Adipose tissue (tissue), 3 donors: ENCODE data around the gene SLC7A7. TPM values are rescaled to one million over a fixed set of nuclear protein-coding genes. Genes with fewer than 3 reads are reported as not detected.
"Not testable (repeated sequence)": the region's sequence is repeated elsewhere in the genome, so short reads cannot be mapped to it uniquely, and the experiment has no call there.

Experiments used
- H3K27ac ChIP-seq: one replicate; pipeline ENCODE4 v1.5.1; 2013; ENCODE audit warnings: low read depth, low read length
- WGBS, 3 donors: extraction: QIAGEN DNeasy Blood & Tissue Kit; methylation state at CpG; one replicate each; pipeline ENCODE4 v1.1.7; 2013; 5-methylcytosine and 5-hydroxymethylcytosine counted together
- polyA plus RNA-seq, 3 donors: library from polyadenylated mRNA; stranded (reverse); fragments of 200-250 nt; gene quantifications; one replicate each; pipeline ENCODE4 v1.2.3, GENCODE V29; 2013
- donor health status: healthy with polysubstance abuse.
- donor health status: Bipolar disorder and iron deficiency.
- donor health status: healthy.

SLC7A7 gene
- polyA plus RNA-seq, 3 donors, result 3.7 to 15.2 (median 12.1) TPM

DNA sequence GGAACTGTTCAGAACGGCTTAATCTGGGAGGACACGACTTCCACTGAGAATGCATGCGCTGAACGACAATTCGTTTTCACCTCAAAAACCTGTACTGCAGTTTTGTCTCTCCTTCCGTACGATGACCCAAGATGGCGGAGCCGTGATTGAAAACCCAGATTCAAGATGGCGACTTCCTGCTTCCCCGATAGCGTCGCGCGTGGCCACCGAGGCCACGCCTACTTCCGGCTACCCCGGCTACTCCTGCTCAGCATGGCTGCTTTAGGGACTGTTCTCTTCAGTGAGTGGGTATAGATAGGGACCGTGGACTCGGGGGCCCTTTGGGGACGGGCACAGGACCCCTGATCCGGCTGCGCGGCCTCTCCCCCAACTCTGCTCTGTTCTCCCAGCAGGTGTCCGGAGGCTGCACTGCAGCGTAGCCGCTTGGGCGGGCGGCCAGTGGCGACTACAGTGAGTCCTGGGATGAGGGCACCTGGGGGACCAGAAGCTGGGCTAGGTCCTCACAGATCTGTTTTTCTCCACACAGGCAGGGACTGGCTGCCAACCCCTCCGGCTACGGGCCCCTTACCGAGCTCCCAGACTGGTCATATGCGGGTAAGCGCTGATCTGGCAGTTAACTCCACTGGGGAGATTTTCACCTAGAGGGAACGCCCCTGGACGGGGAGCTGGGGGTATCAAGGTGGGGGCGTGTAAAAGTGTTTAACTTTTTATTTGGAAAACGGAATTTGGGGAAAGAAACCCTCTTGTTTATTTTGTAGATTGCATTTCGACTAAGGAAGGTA is 14.6 kb upstream of the SLC7A7 start, which contains the start of gene MRPL52:
Gene MRPL52 (plus strand): TSS at position 227 of the 782 bp plus-strand sequence. CDS start 26 bp downstream, at position 253.
- no peak within 1 kb of the TSS for H3K27ac ChIP-seq
- 0 to 1% (median 1%) methylated on average over 41 of the region's 41 CpGs for WGBS, 3 donors

DNA sequence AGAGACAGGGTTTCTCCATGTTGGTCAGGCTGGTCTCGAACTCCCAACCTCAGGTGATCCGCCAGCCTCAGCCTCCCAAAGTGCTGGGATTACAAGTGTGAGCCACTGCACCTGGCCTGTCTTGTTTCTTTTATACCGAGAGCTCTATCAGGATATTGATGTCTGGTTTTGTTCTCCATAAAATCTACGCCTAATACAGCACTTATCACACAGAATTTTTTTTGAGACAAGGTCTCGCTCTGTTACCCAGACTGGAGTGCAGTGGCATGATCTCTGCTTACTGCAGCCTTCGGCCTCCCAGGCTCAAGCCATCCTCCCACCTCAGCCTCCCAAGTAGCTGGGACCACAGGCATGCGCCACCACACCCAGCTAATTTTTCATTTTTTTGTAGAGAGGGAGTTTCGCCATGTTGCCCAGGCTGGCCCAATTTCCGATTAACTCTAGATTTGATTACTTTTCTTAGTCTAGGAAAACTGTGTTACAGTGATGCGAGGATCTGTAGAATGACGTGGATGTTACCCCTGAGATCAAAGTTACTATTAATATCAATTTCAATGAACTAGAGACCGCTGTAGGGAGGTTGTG is 13.9 kb upstream of the SLC7A7 start:
- not testable (repeated sequence) for H3K27ac ChIP-seq
- 77 to 80% (median 78%) methylated on average over 12 of the region's 12 CpGs for WGBS, 3 donors

DNA sequence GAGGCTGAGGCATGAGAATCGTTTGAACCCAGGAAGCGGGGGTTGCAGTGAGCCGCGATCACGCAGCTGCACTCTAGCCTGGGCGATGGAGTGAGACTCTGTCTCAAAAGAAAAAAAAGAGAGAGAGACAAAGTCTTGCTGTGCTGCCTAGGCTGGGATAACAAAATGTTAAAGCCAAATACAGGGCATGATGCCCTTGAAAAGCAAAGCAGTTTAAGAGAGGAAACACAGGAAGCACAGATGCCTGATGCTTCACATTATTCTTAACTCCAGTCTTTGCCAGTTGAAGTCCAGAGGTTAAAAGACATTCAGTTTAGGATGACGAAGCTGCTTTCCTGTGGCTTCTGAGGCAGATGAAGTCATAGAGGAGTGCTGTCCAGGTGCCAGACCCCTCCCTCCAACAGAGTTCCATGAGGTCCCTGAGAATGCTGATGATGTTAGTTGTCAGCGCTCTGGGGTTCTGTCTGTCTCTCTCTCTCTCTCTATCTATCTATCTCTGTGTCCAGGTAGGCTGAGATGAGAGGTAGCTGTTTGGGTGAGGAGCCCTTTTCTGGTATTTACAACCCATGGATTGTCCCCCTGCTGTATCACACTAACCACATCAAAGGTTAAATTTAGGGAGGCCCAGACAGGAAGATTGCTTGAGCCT is 9.6 kb upstream of the SLC7A7 start:
- H3K27ac ChIP-seq, result no peak overlapping the region
- WGBS, 3 donors, result 39 to 63% (median 40%) methylated on average over 8 of the region's 8 CpGs

DNA sequence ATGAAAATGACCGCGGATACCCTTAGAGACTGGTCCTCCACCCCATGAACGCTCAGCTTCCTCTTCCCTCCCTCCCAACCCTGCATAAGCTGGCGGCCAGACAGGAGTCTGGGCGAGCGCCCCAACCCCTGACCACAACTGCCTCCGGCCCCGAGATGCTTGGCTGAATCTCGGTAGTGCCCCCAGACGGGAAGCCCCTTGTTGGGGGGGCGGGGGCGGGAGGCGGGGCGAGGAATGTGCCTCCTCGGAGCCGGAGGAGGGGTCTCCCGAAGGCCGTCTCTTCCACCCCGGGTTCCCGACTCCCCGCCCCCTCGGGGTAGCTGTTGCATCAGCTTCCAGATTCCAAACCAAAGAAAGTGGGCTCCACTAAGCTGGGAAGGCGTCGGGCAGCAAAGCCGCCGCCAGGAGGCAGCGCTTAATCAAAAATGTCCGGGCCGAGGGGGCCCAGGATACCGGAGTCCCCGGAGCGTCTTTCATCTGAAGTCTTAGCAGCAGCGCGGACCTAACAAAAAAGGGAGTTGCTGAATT is 7.4 kb upstream of the SLC7A7 start:
- 0 to 3% (median 1%) methylated on average over 29 to 34 of the region's 34 CpGs for WGBS, 3 donors
- H3K27ac ChIP-seq, result no peak overlapping the region

DNA sequence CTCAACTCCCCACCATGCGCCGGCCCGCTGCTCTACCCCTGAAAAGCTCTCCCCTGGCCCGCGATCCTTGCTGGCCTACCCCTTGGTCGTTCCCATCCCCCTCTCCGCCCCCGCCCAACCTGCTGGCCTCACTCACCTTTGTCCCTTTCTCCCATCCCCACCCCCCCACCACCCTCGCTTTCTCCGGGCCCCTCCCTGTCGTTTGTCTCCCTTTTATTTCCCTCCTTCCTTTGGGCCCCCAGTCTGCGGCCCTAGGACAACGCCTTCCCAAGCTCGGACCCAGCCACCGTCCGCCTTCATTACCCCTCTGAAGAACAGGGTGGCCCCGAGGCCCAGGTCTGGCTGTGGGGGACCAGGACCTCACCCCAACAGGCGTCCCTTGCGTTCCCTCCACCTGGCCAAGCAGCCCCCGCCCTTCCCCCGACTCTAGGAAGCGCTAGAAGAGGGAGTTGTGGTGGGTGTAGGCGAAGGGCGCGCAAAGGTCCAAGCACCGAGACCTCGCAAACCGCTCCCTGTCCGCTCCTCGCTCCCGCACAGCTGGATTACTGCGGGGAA is 6.9 kb upstream of the SLC7A7 start:
- WGBS, 3 donors, result 55 to 66% (median 61%) methylated on average over 27 to 32 of the region's 32 CpGs
- H3K27ac ChIP-seq, result no peak overlapping the region

DNA sequence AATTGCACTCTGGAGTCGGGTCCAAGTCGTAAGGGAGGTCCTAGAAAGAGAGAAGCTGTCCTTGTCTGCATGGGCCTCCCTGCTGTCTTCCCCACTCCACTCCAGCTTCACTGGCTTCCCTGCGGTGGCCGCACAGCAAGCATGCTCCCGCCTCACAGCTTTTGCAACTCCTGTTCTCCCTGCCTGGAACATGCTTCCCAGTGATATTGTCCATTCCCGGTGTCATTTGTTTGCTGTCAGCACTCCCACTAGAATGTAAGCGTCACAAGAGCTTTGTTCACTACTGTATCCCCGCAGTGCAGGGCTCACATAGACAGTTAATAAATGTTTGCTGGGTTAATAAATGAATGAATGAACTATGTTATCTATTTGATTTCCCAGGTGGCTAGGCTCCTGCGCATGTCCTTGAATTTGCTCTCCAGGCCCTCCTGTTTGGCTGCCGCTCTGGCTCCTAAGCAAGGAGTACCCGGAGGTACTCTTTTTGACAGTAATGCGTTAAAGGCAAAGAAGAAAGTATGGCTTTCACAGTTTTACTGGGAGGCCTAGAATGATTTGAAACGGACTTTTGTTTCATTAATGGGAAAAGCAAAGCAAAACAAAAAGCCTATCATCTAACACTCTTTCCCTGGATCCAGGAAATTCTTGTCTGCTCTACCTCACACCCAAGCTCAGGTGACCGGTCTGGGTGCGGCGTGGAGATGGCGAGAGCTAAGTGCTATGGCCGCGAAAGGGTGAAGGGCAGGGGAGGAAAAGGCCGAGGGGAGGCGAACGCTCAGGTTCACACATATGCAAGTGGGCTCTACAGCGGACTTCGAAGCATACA is 6.2 kb upstream of the SLC7A7 start:
- 38 to 81% (median 78%) methylated on average over 24 of the region's 24 CpGs for WGBS, 3 donors
- no peak overlapping the region for H3K27ac ChIP-seq

- no peak overlapping the region for H3K27ac ChIP-seq
These were observed 5.5 kb upstream of the SLC7A7 start for GRCh38 chr14:22820731-22821130.

DNA sequence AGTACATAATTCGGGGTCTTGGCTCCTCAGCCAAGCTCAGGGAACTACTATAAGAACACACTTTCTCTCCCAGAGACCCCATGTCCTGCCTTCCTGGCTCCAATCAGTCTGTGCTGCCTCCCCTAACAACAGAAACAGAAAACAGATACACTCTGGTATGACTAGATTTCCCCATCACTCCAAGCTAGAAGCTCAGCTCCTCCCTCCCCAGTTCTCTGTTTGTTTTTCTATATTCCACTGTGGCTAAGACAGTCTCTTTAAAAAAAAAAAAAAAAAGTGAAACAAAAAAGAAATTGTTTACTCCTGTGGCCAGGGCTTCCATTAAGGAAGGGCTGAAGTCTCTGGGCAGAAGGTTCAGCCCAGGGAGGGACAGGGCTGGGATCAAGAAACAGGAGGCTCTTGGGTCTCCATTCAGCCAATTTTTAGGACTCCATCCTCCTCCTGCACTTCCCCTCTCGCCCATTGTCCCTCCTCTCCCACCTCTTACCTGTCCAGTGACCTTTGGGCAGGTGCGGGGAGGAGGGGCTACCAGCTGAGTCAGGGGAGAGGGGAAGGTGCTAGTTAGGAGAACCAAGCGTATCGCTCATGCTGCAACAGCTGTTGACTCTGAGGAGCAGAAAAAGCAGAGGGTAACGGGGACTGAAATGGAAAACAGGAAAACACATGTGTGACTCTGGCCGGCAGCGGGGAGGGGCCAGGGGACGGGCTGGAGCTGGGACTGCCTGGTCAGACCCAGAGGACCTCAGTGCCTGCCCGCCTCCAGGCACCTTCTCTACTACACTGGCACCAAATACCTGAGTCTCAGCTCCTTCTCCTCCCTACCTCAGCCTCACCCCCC is 4.1 kb upstream of the SLC7A7 start:
- H3K27ac ChIP-seq, result no peak overlapping the region
- 10 to 27% (median 20%) methylated on average over 10 of the region's 10 CpGs for WGBS, 3 donors

More at GRCh38 chr14:22820731-22821130, 5.5 kb upstream of the SLC7A7 start:
- 70 to 94% (median 84%) methylated on average over 1 of the region's 1 CpG for WGBS, 3 donors

GRCh38 chr14:22814373-22814772 is 862 bp downstream of the SLC7A7 start:
- 86 to 91% (median 86%) methylated on average over 7 of the region's 7 CpGs for WGBS, 3 donors
- no peak overlapping the region for H3K27ac ChIP-seq

DNA sequence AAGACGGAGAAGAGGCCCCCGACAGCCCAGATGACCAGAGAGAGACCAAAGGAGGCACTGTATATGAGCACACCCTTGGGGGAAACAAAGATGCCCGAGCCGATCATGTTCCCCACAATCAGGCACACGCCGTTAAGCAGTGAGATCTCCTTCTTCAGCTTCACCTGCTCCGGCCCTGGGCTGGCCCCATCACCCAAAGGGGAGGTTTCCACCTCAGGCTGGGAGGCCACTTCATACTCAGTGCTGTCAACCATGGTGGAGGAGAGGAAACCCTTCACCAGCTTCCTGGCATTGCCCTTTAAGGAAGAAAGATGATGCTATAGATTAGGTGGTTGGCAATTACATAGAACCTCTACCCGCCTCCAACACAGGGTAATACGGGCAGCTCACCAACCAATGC is 2.1 kb downstream of the SLC7A7 start:
- 79 to 88% (median 84%) methylated on average over 9 of the region's 9 CpGs for WGBS, 3 donors

GRCh38 chr14:22812744-22813143 is 2.5 kb downstream of the SLC7A7 start:
- 84 to 93% (median 91%) methylated on average over 4 of the region's 4 CpGs for WGBS, 3 donors
- no peak overlapping the region for H3K27ac ChIP-seq

More for the DNA sequence above, 2.1 kb downstream of the SLC7A7 start:
- H3K27ac ChIP-seq, result no peak overlapping the region

DNA sequence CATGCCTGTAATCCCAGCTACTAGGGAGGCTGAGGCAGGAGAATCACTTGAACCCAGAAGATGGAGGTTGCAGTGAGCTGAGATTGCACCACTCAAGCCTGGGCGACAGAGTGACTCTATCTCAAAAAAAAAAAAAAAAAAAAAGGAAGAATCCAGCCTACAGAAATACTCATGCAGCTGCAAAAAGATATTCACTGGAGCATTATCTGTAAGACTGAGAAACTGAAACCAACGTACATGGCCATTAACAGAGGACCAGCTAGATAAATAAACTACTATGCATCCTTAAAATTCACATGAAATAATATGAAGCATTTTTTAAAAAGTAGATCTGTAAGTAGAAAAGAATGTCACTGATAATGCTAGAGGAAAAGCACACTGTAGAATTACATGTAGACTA is 3.5 kb downstream of the SLC7A7 start:
- H3K27ac ChIP-seq, result no peak overlapping the region
- 41 to 74% (median 51%) methylated on average over 2 of the region's 2 CpGs for WGBS, 3 donors

DNA sequence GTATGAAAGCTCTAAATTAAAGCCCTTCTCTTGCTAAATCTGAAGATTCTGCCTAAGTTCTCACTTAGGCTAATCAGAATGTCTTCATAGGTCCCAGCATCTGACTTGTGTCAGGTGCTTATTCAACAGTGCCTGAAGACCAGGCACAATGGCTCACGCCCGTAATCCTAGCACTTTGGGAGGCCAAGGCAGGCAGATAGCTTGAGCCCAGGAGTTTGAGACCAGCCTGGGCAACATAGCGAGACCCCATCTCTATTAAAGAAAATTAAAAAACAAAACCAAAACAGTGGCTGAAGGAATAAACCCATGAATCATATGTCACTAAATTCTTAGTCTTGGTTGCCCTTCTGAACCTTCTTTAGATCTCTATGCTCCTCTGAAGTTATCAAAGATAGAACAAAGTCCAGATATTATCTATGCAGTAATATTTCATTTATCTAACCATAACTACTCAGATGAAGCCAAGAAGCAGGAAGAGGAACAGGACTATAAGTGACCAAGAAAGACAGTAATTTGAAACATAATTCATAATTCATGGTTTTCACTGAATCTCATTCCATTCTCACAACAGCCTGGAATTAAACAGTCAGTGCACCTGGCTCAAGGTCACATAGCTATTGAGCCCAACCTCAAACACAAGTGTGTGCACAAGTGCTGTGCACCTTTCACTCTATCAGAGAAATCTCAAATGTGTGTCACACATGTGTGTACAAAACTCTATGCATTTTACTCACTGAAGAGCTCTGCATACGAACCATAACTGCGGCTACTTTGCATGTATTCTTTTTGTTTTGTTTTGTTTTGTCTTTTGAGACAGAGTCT is 6.6 kb downstream of the SLC7A7 start:
- H3K27ac ChIP-seq, result no peak overlapping the region
- 82 to 97% (median 96%) methylated on average over 5 of the region's 5 CpGs for WGBS, 3 donors

DNA sequence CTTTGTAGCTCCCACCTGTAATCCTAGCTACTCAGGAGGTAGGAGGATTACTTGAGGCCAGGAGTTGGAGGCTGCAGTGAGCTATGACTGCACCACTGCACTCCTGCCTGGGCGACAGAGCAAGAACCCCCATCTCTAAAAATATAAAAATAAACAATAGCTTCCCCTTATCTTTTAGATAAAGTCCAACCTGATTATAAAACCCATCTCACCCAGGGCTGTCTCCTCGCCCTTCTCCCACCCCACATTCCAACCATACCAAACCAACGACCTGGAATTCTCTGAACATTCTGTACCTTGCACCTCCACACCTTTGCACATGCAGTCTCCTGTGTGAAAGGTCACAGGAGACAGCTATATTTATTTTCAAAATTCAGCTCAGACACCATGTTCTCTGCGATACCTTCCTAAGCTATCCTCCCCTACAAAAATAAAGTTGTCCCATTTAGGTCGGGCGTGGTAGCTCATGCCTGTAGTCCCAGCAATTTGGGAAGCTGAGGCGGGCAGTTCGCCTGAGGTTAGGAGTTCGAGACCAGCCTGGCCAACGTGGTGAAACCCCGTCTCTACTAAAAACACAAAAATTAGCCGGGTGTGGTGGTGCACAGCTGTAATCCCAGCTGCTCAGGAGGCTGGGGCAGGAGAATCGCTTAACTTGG is 7.7 kb downstream of the SLC7A7 start:
- WGBS, 3 donors, result 79 to 82% (median 81%) methylated on average over 13 of the region's 13 CpGs
- no peak overlapping the region for H3K27ac ChIP-seq

- 84 to 96% (median 85%) methylated on average over 4 of the region's 4 CpGs for WGBS, 3 donors
- not testable (repeated sequence) for H3K27ac ChIP-seq
These were observed 10.0 kb downstream of the SLC7A7 start for GRCh38 chr14:22805235-22805634.

- 76 to 89% (median 77%) methylated on average over 3 of the region's 3 CpGs for WGBS, 3 donors
- no peak overlapping the region for H3K27ac ChIP-seq
These were observed 11.6 kb downstream of the SLC7A7 start for GRCh38 chr14:22803687-22803974.
